Endometrial microvascular endothelial cells (primary cell): ENCODE measurements around the gene DDX28. TPM values are rescaled to one million over a fixed set of nuclear protein-coding genes. Genes with fewer than 3 reads are reported as not detected.

ENCODE experiments used
- in situ Hi-C: cut with HindIII; loops from 2 replicates; pipeline ENCODE4 v1.10.0; 2017; ENCODE audit warnings: low sequenced_read_pairs, low pct_unique_long_range_greater_than_20kb; ENCODE audit errors: inconsistent ontology term
- total RNA-seq: library from RNA; depleted of rRNA; stranded (reverse); fragments of >200 nt; gene quantifications from one replicate; pipeline ENCODE4 v1.2.3, GENCODE V29; 2015; ENCODE audit errors: inconsistent ontology term

Gene DDX28
- total RNA-seq: 8.8 TPM

- in situ Hi-C loops: loop anchor here (25.0 kb wide), 1 partner anchor 136 kb away; the partner anchor contains the start of genes NRN1L and PSKH1
These were observed at the start of gene DDX28, which contains the start of gene DUS2 for GRCh38 chr16:68022728-68023537. DDX28 (minus strand) TSS chr16:68023232; CDS start chr16:68023202, 30 bp downstream. DUS2 (plus strand) TSS chr16:68023284; CDS start chr16:68038024, 14,740 bp downstream.

DNA sequence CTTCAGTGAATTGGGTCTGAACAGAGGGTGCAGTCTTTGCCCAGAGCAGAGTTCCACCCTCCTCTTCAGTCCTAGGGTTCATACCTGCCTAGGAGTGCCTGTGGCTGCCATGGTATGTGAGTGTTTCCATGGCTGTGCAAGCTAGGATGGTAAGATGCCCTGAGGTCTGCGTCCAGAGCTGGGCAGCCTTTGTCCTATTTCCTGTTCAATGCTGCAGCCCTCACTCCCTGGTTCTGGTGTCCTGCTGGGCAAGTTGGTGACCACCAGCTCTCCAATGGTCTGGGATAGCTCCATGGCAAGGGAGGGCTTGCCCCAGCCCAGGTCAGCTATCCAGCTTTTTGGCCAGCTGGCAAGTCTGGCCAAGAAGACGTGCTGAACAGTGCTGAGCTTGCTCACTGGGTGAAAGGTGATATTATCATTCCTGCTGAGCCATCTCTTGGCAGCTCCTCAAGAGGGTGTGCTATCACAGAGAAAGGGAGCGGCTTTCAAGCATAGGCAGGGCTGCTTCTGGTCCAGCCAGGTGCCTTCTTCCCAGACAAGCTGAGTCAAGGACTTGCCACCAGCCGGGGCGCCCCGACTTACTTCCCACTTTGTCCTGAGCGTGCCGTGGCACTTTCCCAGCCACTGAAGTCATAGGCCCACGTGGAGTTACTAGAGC is 49.1 kb upstream of the DDX28 start:
- in situ Hi-C loops: no loop called here

GRCh38 chr16:68071518-68071901 is 48.5 kb upstream of the DDX28 start:
- in situ Hi-C loops: no loop called here

DNA sequence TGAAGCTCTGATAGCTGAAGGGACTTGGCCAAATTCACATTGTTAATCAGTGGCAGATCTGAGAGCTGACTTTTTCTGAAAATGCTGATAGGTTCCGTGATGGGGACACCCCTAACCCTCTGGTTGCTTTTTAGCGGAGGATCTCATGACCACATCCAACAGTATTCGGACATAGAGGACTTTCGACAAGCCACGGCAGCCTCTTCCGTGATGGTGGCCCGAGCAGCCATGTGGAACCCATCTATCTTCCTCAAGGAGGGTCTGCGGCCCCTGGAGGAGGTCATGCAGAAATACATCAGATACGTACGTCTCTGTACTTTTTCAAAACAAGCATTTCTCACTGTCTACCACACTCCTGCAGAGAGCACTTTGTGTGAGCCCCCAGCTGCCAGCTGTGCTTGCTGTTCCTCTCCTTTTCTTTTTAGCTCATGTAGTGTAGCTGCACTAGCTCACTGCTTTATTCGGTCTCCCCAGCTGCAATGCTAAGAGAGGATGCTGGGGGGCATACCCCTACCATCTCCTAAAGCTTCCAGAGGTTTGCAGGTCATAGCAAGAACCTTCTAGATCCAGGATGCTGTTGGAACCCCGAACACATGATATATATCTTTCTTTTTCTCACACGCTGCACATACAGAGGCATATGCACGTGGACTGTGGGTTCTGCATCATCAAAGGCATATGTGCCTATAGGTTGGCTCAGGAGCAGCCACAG is 47.9 kb upstream of the DDX28 start:
- in situ Hi-C loops: no loop called here

GRCh38 chr16:68070249-68070730 is 47.3 kb upstream of the DDX28 start:
- in situ Hi-C loops: no loop called here

- in situ Hi-C loops: no loop called here
These were observed 46.6 kb upstream of the DDX28 start for GRCh38 chr16:68069511-68070248.

GRCh38 chr16:68068926-68069325 is 45.9 kb upstream of the DDX28 start:
- in situ Hi-C loops: no loop called here

GRCh38 chr16:68066763-68067162 is 43.7 kb upstream of the DDX28 start:
- in situ Hi-C loops: no loop called here

DNA sequence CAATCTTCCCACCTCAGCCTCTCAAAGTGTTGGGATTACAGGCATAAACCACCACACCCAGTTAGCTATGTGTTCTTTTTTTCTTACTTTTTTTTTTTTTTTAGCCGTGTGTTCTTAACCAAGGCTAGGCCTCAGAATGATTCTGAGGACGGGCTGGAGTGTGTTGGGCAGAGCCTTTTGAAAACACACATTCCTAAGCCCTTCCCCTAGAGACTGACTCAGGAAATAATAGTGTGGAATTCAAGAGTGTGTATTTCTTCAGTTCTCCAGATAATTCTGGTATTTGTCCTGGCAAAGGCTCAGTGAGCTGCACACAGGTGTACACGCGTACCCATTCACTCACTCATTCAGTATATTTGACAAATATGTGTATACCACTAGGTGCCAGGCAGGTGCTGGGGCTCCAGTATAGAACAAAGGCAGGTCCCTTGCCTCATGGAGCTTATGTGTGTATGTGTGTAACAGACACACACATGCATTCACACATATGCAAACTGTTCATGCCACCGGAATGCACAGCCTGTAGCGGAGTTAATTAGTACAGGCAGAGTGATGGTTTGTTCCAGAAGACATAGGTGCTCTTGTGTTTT is 42.8 kb upstream of the DDX28 start:
- in situ Hi-C loops: no loop called here

DNA sequence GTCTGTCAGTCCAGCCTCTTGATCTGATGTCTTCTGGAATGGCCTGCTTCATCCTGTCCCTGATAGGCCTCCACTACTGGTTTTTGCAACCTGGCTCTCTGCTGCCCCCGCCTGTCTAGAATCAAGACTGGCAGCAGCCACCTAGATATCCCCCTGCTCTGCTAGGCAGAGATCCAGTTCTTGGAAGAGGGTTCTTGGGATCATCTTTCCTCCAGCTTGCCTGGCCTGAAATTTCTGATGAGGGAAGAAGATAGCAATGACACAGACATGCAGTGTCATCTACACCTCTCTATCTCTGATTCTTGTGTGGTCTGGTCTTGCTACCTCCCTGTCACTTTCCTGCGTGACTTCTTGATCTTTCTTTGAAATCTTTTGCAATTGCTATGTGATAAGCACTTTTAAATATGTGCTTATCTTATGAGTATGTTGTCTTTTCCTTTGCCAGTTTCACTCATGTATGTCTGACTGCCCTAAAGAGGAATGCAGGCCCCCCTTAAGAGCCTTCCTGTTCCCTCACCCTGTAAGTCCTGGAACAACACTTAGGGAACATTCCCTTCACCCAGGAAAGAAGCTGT is 41.8 kb upstream of the DDX28 start:
- in situ Hi-C loops: no loop called here

- in situ Hi-C loops: no loop called here
These were observed 39.9 kb upstream of the DDX28 start for GRCh38 chr16:68062910-68063393.

DNA sequence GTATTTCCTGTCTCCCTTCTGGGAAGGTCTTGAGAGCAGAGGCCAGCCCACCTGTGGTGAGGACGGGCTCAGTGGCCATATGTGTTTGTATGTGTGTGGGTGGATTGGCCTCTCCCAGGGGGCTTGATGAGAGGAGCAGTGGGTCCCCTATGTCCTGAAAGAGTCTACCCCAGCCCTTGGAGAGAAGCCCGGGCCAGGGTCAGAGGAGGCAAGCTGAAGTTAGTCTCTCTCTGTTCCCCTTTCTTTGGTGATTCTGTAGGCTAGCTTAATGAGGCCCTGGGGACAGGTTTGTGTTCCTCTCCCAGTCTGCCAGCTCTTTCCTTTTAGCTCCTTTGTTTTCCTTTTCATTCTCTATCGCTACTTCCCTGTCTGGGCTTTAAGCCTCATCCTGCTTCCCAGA is 38.4 kb upstream of the DDX28 start:
- in situ Hi-C loops: no loop called here

DNA sequence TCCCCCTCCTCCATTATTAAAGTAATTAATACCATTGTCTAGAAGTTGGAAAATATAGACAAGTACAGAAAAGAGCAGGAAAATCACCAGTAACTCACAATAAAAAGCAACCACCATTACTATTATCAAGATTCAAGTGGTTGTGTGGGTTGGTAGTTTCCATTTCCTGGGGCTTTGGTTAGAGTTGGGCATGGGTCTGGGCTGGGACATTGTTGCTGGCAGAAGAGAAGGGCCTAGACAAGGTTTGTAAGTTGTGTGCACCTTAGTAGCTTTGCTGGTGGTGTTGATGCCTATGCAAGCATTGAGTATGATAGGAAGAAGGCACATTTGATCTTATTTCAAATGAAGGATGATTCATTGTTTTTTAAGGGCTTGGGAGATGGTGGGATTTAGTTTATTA is 36.8 kb upstream of the DDX28 start:
- in situ Hi-C loops: no loop called here

- in situ Hi-C loops: no loop called here
These were observed 32.4 kb upstream of the DDX28 start for GRCh38 chr16:68055395-68055794.

DNA sequence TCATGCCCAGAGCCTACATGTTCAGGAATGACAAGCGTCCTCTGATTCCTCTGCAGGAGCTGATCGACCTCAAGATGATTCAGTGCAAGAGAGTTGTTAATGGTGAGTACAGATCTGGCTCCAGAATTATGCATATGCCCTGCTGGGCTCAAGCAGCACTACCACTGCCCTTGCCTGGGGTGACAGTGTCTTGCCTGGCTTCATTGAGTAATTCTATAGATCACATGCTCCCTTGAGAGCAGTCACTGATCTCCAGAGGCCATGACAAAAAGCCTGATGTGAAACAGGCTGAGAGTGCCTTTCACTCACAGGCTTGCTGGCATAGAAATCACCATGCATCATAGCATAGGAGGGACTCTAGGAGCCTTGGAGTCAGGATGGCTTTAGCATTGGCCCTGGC is 26.4 kb upstream of the DDX28 start:
- in situ Hi-C loops: no loop called here

DNA sequence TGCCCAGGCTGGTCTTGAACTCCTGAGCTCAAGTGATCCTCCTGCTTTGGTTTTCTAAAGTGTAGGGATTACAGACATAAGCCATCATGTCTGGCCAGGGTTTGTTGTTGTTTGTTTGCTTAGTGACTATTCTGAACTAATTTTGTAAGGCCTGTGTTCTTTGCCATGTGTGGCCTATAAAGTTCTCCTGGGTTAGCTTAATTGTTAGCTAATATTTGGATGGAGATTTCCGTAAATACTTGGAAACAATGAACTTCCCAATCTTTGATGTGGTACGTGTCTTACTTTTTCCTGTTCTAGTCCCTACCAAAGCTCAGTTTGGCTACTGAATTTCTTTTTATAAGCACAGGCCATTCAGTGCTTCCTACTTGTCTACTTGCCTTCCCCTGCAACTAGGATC is 25.0 kb upstream of the DDX28 start:
- in situ Hi-C loops: no loop called here

GRCh38 chr16:68046106-68046505 is 23.1 kb upstream of the DDX28 start:
- in situ Hi-C loops: no loop called here

DNA sequence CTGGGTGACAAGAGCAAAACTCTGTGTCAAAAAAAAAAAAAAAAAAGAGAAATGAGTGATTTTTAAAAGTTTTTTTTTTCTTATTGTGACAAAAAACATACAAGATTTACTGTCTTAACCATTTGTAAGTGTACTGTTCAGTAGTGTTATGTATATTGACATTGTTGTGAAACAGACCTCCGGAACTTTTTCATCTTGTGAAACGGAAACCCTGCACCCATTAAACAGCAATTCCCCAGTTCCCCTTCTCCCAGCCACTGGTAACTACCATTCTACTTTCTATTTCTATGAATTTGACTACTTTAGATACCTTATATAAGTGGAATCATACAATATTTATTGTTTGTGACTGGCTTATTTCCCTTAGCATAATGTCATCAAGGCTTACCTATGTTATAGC is 18.8 kb upstream of the DDX28 start:
- in situ Hi-C loops: no loop called here
